Endodermal cell (in vitro differentiated cells): ENCODE measurements around the gene ABL1. TPM values are rescaled to one million over a fixed set of nuclear protein-coding genes. Genes with fewer than 3 reads are reported as not detected.
"Not testable (repeated sequence)": the region's sequence is repeated elsewhere in the genome, so short reads cannot be mapped to it uniquely, and the experiment has no call there.

ENCODE experiments used
- DNase-seq: peaks from one replicate; pipeline ENCODE4 v3.0.0-alpha.2; 2017
- H3K27ac ChIP-seq: 2 replicates; pipeline ENCODE4 v1.5.1; 2013; ENCODE audit warnings: mild to moderate bottlenecking, low read depth, low read length, moderate library complexity
- H3K27me3 ChIP-seq: 2 replicates; pipeline ENCODE4 v1.6.1; 2013; ENCODE audit warnings: mild to moderate bottlenecking, low read length, moderate library complexity; ENCODE audit not compliant: insufficient read depth, control insufficient read depth, poor library complexity, severe bottlenecking
- H3K36me3 ChIP-seq: 2 replicates; pipeline ENCODE4 v1.7.0; 2013; ENCODE audit warnings: mild to moderate bottlenecking, low read length, moderate library complexity; ENCODE audit not compliant: control insufficient read depth, insufficient read depth
- H3K4me1 ChIP-seq: one replicate; pipeline ENCODE4 v1.7.0; 2013; ENCODE audit warnings: low read length; ENCODE audit not compliant: control insufficient read depth, insufficient read depth
- H3K4me3 ChIP-seq: 2 replicates; pipeline ENCODE4 v1.5.1; 2013; ENCODE audit warnings: mild to moderate bottlenecking, low read length, moderate library complexity
- H3K9ac ChIP-seq: 2 replicates; pipeline ENCODE4 v1.6.1; 2013; ENCODE audit warnings: mild to moderate bottlenecking, low read length, moderate library complexity; ENCODE audit not compliant: poor library complexity, severe bottlenecking; ENCODE audit errors: extremely low read depth
- H3K9me3 ChIP-seq: 2 replicates; pipeline ENCODE4 v1.6.1; 2013; ENCODE audit warnings: mild to moderate bottlenecking, low read length, moderate library complexity; ENCODE audit not compliant: control insufficient read depth
- H3K27ac Mint-ChIP-seq: 2 replicates; pipeline ENCODE4 v1.8.0; 2020; ENCODE audit warnings: mixed read lengths
- H3K27me3 Mint-ChIP-seq: 2 replicates; pipeline ENCODE4 v1.8.0; 2021; ENCODE audit warnings: mild to moderate bottlenecking, mixed read lengths; ENCODE audit not compliant: insufficient read depth
- H3K36me3 Mint-ChIP-seq: 2 replicates; pipeline ENCODE4 v1.8.0; 2020; ENCODE audit warnings: low read depth, mixed read lengths
- H3K4me1 Mint-ChIP-seq: 2 replicates; pipeline ENCODE4 v1.8.0; 2020; ENCODE audit warnings: mixed read lengths
- H3K4me3 Mint-ChIP-seq: 2 replicates; pipeline ENCODE4 v1.8.0; 2020; ENCODE audit warnings: mild to moderate bottlenecking, moderate library complexity, mixed read lengths
- H3K9me3 Mint-ChIP-seq: 2 replicates; pipeline ENCODE4 v1.8.0; 2020; ENCODE audit warnings: mild to moderate bottlenecking, mixed read lengths
- CTCF ChIP-seq: fragments of 200-600 bp; sonication (generic); conservative IDR thresholded peaks from 2 replicates; pipeline ENCODE4 v1.5.0; 2021; ENCODE audit warnings: antibody characterized with exemption, mild to moderate bottlenecking
- WGBS, 2 experiments: methylation state at CpG; one replicate each; pipeline versions ENCODE4 v1.1.5 to v1.1.7; 2013; ENCODE audit warnings: missing lambda C conversion rate in 2 of 2, mixed read lengths in 1 of 2; ENCODE audit not compliant: insufficient coverage in 1 of 2, insufficient read length in 1 of 2; 5-methylcytosine and 5-hydroxymethylcytosine counted together
- total RNA-seq, 2 donors: library from RNA; stranded (reverse); fragmentation: NEBNext Ultra II Directional in 1 of 2; extraction: Animal tissue kit (Norgen Biotek cat#: 25700) in 1 of 2; gene quantifications; 2 replicates in 1 of 2; 3 replicates in 1 of 2; pipeline ENCODE4 v1.2.1, GENCODE V29; 2021

The ABL1 gene
- total RNA-seq, 2 donors from 2014 or later, result 78.8 to 94.1 TPM

- Mint-ChIP-seq H3K4me1 (peaks cover 3% of the 10 kb centered on the region), H3K36me3 (peaks cover 10% of the 10 kb centered on the region), H3K4me3 (no peak overlapping the region), H3K27ac (no peak overlapping the region), H3K27me3 (no peaks in the 10 kb centered on the region), H3K9me3 (peaks cover 21% of the 10 kb centered on the region)
- Histone ChIP-seq H3K9ac (no peak overlapping the region), H3K27ac (no peak overlapping the region), H3K4me3 (no peak overlapping the region), H3K9me3 (peaks cover 19% of the 10 kb centered on the region), H3K27me3 (no peaks in the 10 kb centered on the region), H3K36me3 (no peaks in the 10 kb centered on the region), H3K4me1 (no peaks in the 10 kb centered on the region)
- no peak for TF ChIP-seq CTCF
- DNase-seq, result no peak
- WGBS, 2 experiments, result 92 to 96% methylated on average over 3 to 7 of the region's 7 CpGs
Observed at GRCh38 chr9:130789747-130790672, 45.0 kb upstream of the ABL1 start.

GRCh38 chr9:130791303-130791894, 43.7 kb upstream of the ABL1 start:
- H3K27me3 Mint-ChIP-seq, result no peaks in the 10 kb centered on the region
- Histone ChIP-seq H3K4me1 (no peaks in the 10 kb centered on the region), H3K9ac (no peak overlapping the region), H3K27ac (no peak overlapping the region), H3K4me3 (no peak overlapping the region), H3K27me3 (no peaks in the 10 kb centered on the region), H3K36me3 (no peaks in the 10 kb centered on the region), H3K9me3 (peaks cover 19% of the 10 kb centered on the region)
- no peak overlapping the region for H3K4me3 Mint-ChIP-seq
- WGBS, 2 experiments, result 88 to 96% methylated on average over 4 to 7 of the region's 7 CpGs
- H3K9me3 Mint-ChIP-seq, result peaks cover 21% of the 10 kb centered on the region
- peaks cover 10% of the 10 kb centered on the region for H3K36me3 Mint-ChIP-seq
- no peak for DNase-seq
- peaks cover 2% of the 10 kb centered on the region for H3K4me1 Mint-ChIP-seq
- no peak for TF ChIP-seq CTCF
- H3K27ac Mint-ChIP-seq, result no peak overlapping the region

GRCh38 chr9:130793589-130793988, 41.5 kb upstream of the ABL1 start:
- Histone ChIP-seq H3K9ac (no peak overlapping the region), H3K27me3 (no peaks in the 10 kb centered on the region), H3K9me3 (peaks cover 16% of the 10 kb centered on the region), H3K27ac (no peak overlapping the region), H3K36me3 (no peaks in the 10 kb centered on the region), H3K4me3 (no peak overlapping the region), H3K4me1 (no peaks in the 10 kb centered on the region)
- peaks cover 2% of the 10 kb centered on the region for H3K4me1 Mint-ChIP-seq
- 91 to 95% methylated on average over 6 to 7 of the region's 7 CpGs for WGBS, 2 experiments
- H3K9me3 Mint-ChIP-seq, result peaks cover 19% of the 10 kb centered on the region
- H3K36me3 Mint-ChIP-seq, result peaks cover 10% of the 10 kb centered on the region
- no peak for DNase-seq
- no peak for TF ChIP-seq CTCF
- H3K4me3 Mint-ChIP-seq, result no peak overlapping the region
- H3K27ac Mint-ChIP-seq, result no peak overlapping the region
- H3K27me3 Mint-ChIP-seq, result no peaks in the 10 kb centered on the region

- H3K9ac ChIP-seq, H3K27ac ChIP-seq, H3K36me3 Mint-ChIP-seq, H3K4me1 Mint-ChIP-seq, H3K27me3 ChIP-seq, H3K27me3 Mint-ChIP-seq, H3K27ac Mint-ChIP-seq, H3K36me3 ChIP-seq, H3K4me1 ChIP-seq, H3K4me3 Mint-ChIP-seq, H3K4me3 ChIP-seq, DNase-seq: not testable (repeated sequence)
- peaks cover 12% of the 10 kb centered on the region for H3K9me3 ChIP-seq
- peaks cover 15% of the 10 kb centered on the region for H3K9me3 Mint-ChIP-seq
- WGBS, 2 experiments, result 96% methylated on average over 2 of the region's 2 CpGs; no CpG with 5 or more reads in 1 of the 2 experiments
Observed at GRCh38 chr9:130794021-130794420, 41.0 kb upstream of the ABL1 start.

GRCh38 chr9:130794423-130794822, 40.6 kb upstream of the ABL1 start:
- not testable (repeated sequence) for H3K4me3 Mint-ChIP-seq, H3K27me3 Mint-ChIP-seq, H3K27ac ChIP-seq, DNase-seq, H3K9me3 ChIP-seq, H3K4me3 ChIP-seq, H3K36me3 ChIP-seq, H3K36me3 Mint-ChIP-seq, H3K4me1 Mint-ChIP-seq, H3K4me1 ChIP-seq, H3K9ac ChIP-seq, H3K27ac Mint-ChIP-seq, H3K27me3 ChIP-seq
- 94 to 100% methylated on average over 2 of the region's 3 CpGs for WGBS, 2 experiments
- peaks cover 11% of the 10 kb centered on the region for H3K9me3 Mint-ChIP-seq
